GM12891 (cell line): ENCODE measurements around the gene FLNC.

Experiments
- DNase-seq: peaks from one replicate; pipeline ENCODE4 v3.0.0; 2011; ENCODE audit warnings: low spot score; ENCODE audit not compliant: insufficient read length
- FAIRE-seq: peaks from 2 replicates; lab custom pipeline; 2011; peaks lifted over from hg19 to GRCh38; lab: Jason Lieb, UNC
- PAX5 ChIP-seq: IDR thresholded peaks from 2 replicates; pipeline ENCODE4 v1.6.1; 2011; ENCODE audit warnings: low read length, moderate library complexity, mild to moderate bottlenecking; ENCODE audit not compliant: insufficient read depth, severe bottlenecking
- POLR2A ChIP-seq: IDR thresholded peaks from 2 replicates; pipeline ENCODE4 v1.6.1; 2011; ENCODE audit warnings: low read depth, low read length, control low read depth
- POLR2AphosphoS5 ChIP-seq: IDR thresholded peaks from 2 replicates; pipeline ENCODE4 v1.6.1; 2011; ENCODE audit warnings: low read depth, low read length, control low read depth
- POU2F2 ChIP-seq: IDR thresholded peaks from 2 replicates; pipeline ENCODE4 v1.6.1; 2011; ENCODE audit warnings: low read depth, mild to moderate bottlenecking, control low read depth, low read length, moderate library complexity
- SPI1 ChIP-seq: IDR thresholded peaks from 2 replicates; pipeline ENCODE4 v1.6.1; 2011; ENCODE audit warnings: low read depth, low read length, control low read depth
- TAF1 ChIP-seq: IDR thresholded peaks from 2 replicates; pipeline ENCODE4 v1.6.1; 2011; ENCODE audit warnings: low read depth, low read length, control low read depth

FLNC gene

GRCh38 chr7:128883622-128884448 lies 53.6 kb downstream of the FLNC start:
- FAIRE-seq (peak; percentile 58), DNase-seq (peak; percentile 98)
- TF ChIP-seq SPI1 (no peak), POLR2AphosphoS5 (no peak), TAF1 (no peak), POU2F2 (no peak), PAX5 (no peak), POLR2A (no peak)

- TF ChIP-seq POU2F2 (no peak), SPI1 (no peak), PAX5 (no peak), POLR2AphosphoS5 (no peak), POLR2A (no peak), TAF1 (no peak)
- no peak for FAIRE-seq
- no peak for DNase-seq
Observed at GRCh38 chr7:128884561-128885369, 54.6 kb downstream of the FLNC start.

- FAIRE-seq: no peak
- no peak for DNase-seq
Observed at GRCh38 chr7:128885370-128886187, 55.4 kb downstream of the FLNC start.

GRCh38 chr7:128886391-128887168 lies 56.4 kb downstream of the FLNC start:
- FAIRE-seq: no peak
- no peak for DNase-seq
- TF ChIP-seq POLR2A (no peak), POLR2AphosphoS5 (no peak), PAX5 (no peak), SPI1 (no peak), POU2F2 (no peak), TAF1 (no peak)

More at GRCh38 chr7:128885370-128886187, 55.4 kb downstream of the FLNC start:
- TF ChIP-seq POLR2AphosphoS5 (no peak), POU2F2 (no peak), TAF1 (no peak), POLR2A (no peak), SPI1 (no peak), PAX5 (no peak)

- peak; percentile 95 for FAIRE-seq
Observed at GRCh38 chr7:128887169-128888038, 57.2 kb downstream of the FLNC start.

GRCh38 chr7:128888039-128888755 lies 58.0 kb downstream of the FLNC start:
- no peak for TF ChIP-seq POLR2AphosphoS5
- no peak for TF ChIP-seq TAF1
- TF ChIP-seq POLR2A: no peak
- TF ChIP-seq POU2F2: no peak
- no peak for TF ChIP-seq SPI1
- no peak for TF ChIP-seq PAX5
- no peak for DNase-seq
- FAIRE-seq: no peak

More at GRCh38 chr7:128887169-128888038, 57.2 kb downstream of the FLNC start:
- DNase-seq: no peak
- TF ChIP-seq PAX5 (no peak), POLR2A (no peak), SPI1 (no peak), POU2F2 (no peak), POLR2AphosphoS5 (no peak), TAF1 (no peak)

- no peak for DNase-seq
- TF ChIP-seq TAF1 (no peak), POLR2A (no peak), PAX5 (no peak), POLR2AphosphoS5 (no peak), POU2F2 (no peak), SPI1 (no peak)
- no peak for FAIRE-seq
Observed at GRCh38 chr7:128888756-128889095, 58.5 kb downstream of the FLNC start.

GRCh38 chr7:128889121-128889520 lies 58.9 kb downstream of the FLNC start:
- TF ChIP-seq POLR2AphosphoS5: no peak
- no peak for TF ChIP-seq PAX5
- TF ChIP-seq SPI1: no peak
- TF ChIP-seq POU2F2: no peak
- TF ChIP-seq TAF1: no peak
- no peak for TF ChIP-seq POLR2A
- no peak for FAIRE-seq
- DNase-seq: no peak
